H1 (cell line): Measurements from ENCODE around the gene FBXL17.

Experiments
- ASH2L ChIP-seq: fragments of 200-600, 300-600 bp; sonication (generic); IDR thresholded peaks from one replicate; pipeline ENCODE4 v1.7.1; 2017; ENCODE audit warnings: low read length
- BACH1 ChIP-seq: IDR thresholded peaks from 2 replicates; pipeline ENCODE4 v1.6.1; 2012; ENCODE audit warnings: low read length, improper control_type of control experiment
- CEBPB ChIP-seq: IDR thresholded peaks from 2 replicates; pipeline ENCODE4 v1.6.1; 2012; ENCODE audit warnings: low read depth, low read length
- EP300 ChIP-seq, 2 experiments: IDR thresholded peaks; 1 replicate in 1 of 2; 2 replicates in 1 of 2; pipeline ENCODE4 v1.6.1; 2011 to 2012; ENCODE audit warnings: low read depth in 2 of 2, low read length in 2 of 2, mild to moderate bottlenecking in 2 of 2, borderline replicate concordance in 1 of 2, inconsistent platforms in 1 of 2, moderate library complexity in 1 of 2
- JUND ChIP-seq: IDR thresholded peaks from 2 replicates; pipeline ENCODE4 v1.6.1; 2011; ENCODE audit warnings: mild to moderate bottlenecking, improper control_type of control experiment, low read length
- MAFK ChIP-seq: IDR thresholded peaks from 2 replicates; pipeline ENCODE4 v1.6.1; 2012; ENCODE audit warnings: low read depth, mild to moderate bottlenecking, improper control_type of control experiment, low read length
- POLR2A ChIP-seq, 2 experiments: IDR thresholded peaks; 1 replicate in 1 of 2; 2 replicates in 1 of 2; pipeline ENCODE4 v1.6.1; 2011; ENCODE audit warnings: low read depth in 2 of 2, low read length in 2 of 2, mild to moderate bottlenecking in 2 of 2; ENCODE audit errors: control extremely low read depth in 1 of 2
- POLR2AphosphoS5 ChIP-seq: IDR thresholded peaks from 2 replicates; pipeline ENCODE4 v1.6.1; 2011; ENCODE audit warnings: low read depth, low read length
- RFX5 ChIP-seq: IDR thresholded peaks from 2 replicates; pipeline ENCODE4 v1.6.1; 2011; ENCODE audit warnings: low read depth, low read length, improper control_type of control experiment, borderline replicate concordance
- SUZ12 ChIP-seq: fragments of 200-600 bp; sonication (generic); IDR thresholded peaks from 2 replicates; pipeline ENCODE4 v1.6.1; 2012; ENCODE audit warnings: mild to moderate bottlenecking, inconsistent platforms, low read length, moderate library complexity, mixed read lengths
- TF ChIP-seq, protein P1 (sequence below), 3 experiments: IDR thresholded peaks; 1 replicate in 2 of 3; 2 replicates in 1 of 3; pipeline versions ENCODE4 v1.5.1 to v1.6.1; 2011; ENCODE audit warnings: low read length in 3 of 3, mild to moderate bottlenecking in 3 of 3, inconsistent platforms in 2 of 3, low read depth in 1 of 3, moderate library complexity in 1 of 3; ENCODE audit not compliant: insufficient read depth in 1 of 3; ENCODE audit errors: control extremely low read depth in 1 of 3
- TF ChIP-seq, protein P2 (sequence below): IDR thresholded peaks from 2 replicates; pipeline ENCODE4 v1.6.1; 2011; ENCODE audit warnings: low read depth, mild to moderate bottlenecking, low read length; ENCODE audit not compliant: insufficient read depth

DNA sequence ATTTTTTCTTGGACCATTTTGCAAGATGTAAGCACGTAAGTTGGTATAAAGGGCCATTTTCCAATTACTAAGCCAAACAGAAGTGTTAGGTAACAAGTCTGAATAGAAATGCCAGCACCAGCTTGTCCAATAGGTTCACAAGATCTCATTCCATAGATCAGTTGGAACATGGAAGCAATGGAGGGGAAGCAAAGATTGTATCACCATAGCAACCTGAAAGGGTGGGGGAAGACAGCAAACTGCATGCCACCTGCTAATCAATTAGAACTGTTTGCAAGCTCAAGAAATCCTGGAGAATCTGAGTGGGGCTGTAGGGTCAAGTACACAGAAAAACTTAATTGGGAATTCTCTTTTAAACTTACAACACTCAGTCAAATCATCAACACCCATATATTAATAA is 446.3 kb downstream of the FBXL17 start:
- no peak for TF ChIP-seq ASH2L
- no peak for TF ChIP-seq BACH1
- TF ChIP-seq, protein P1, sequence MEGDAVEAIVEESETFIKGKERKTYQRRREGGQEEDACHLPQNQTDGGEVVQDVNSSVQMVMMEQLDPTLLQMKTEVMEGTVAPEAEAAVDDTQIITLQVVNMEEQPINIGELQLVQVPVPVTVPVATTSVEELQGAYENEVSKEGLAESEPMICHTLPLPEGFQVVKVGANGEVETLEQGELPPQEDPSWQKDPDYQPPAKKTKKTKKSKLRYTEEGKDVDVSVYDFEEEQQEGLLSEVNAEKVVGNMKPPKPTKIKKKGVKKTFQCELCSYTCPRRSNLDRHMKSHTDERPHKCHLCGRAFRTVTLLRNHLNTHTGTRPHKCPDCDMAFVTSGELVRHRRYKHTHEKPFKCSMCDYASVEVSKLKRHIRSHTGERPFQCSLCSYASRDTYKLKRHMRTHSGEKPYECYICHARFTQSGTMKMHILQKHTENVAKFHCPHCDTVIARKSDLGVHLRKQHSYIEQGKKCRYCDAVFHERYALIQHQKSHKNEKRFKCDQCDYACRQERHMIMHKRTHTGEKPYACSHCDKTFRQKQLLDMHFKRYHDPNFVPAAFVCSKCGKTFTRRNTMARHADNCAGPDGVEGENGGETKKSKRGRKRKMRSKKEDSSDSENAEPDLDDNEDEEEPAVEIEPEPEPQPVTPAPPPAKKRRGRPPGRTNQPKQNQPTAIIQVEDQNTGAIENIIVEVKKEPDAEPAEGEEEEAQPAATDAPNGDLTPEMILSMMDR (IDR thresholded peaks at IDR 0.05; ENCODE audit: control extremely low read depth in 1 of 3, insufficient read depth in 1 of 3, low read depth in 1 of 3, low read length in 3 of 3): no peak
- no peak for TF ChIP-seq JUND
- TF ChIP-seq MAFK: no peak
- TF ChIP-seq POLR2A (IDR thresholded peaks at IDR 0.05; ENCODE audit: control extremely low read depth in 1 of 2, low read depth in 2 of 2, low read length in 2 of 2): no peak
- no peak for TF ChIP-seq SUZ12
- TF ChIP-seq RFX5: no peak
- no peak for TF ChIP-seq CEBPB
- TF ChIP-seq POLR2AphosphoS5: no peak
- TF ChIP-seq, protein P2, sequence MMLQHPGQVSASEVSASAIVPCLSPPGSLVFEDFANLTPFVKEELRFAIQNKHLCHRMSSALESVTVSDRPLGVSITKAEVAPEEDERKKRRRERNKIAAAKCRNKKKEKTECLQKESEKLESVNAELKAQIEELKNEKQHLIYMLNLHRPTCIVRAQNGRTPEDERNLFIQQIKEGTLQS: no peak
- TF ChIP-seq EP300 (IDR thresholded peaks at IDR 0.05; ENCODE audit: borderline replicate concordance in 1 of 2, low read depth in 2 of 2, low read length in 2 of 2): no peak
